GM23338 (cell line): ENCODE measurements around the gene NOPCHAP1. TPM values are rescaled to one million over a fixed set of nuclear protein-coding genes. Genes with fewer than 3 reads are reported as not detected.

Experiments used
- ATAC-seq: fragments of 200-7000 bp; cut with Tn5 transposase; 3 replicates; pipeline ENCODE4 v1.9.1; 2020
- DNase-seq: peaks from one replicate; pipeline ENCODE4 v3.0.0-alpha.2; 2015; ENCODE audit warnings: low spot score
- H2AFZ ChIP-seq: fragments of 200-600 bp; sonication (generic); 2 replicates; pipeline ENCODE4 v1.8.0; 2016; ENCODE audit warnings: antibody characterized with exemption, mild to moderate bottlenecking, moderate library complexity
- H3F3A ChIP-seq: fragments of 200-600 bp; sonication (generic); replicated peaks from 2 replicates; pipeline ENCODE4 v1.8.0; 2017; ENCODE audit warnings: antibody characterized with exemption, mixed run types, low read depth
- H3K27ac ChIP-seq: fragments of 200-600 bp; sonication (generic); 2 replicates; pipeline ENCODE4 v1.6.1; 2016; ENCODE audit warnings: low read depth
- H3K27me3 ChIP-seq: fragments of 200-600 bp; sonication (generic); 2 replicates; pipeline ENCODE4 v1.8.0; 2016; ENCODE audit warnings: mild to moderate bottlenecking, mixed run types, moderate library complexity; ENCODE audit not compliant: insufficient read depth
- H3K36me3 ChIP-seq: fragments of 200-600 bp; sonication (generic); 2 replicates; pipeline ENCODE4 v1.8.0; 2016; ENCODE audit warnings: mild to moderate bottlenecking; ENCODE audit not compliant: insufficient read depth
- H3K4me1 ChIP-seq: fragments of 200-600 bp; sonication (generic); 2 replicates; pipeline ENCODE4 v1.8.0; 2016; ENCODE audit warnings: mild to moderate bottlenecking, moderate library complexity; ENCODE audit not compliant: insufficient read depth
- H3K4me2 ChIP-seq: fragments of 200-600 bp; sonication (generic); 2 replicates; pipeline ENCODE4 v1.7.1; 2017; ENCODE audit warnings: mixed run types
- H3K4me3 ChIP-seq: fragments of 200-600 bp; sonication (generic); 2 replicates; pipeline ENCODE4 v1.6.1; 2016; ENCODE audit warnings: mixed run types
- H3K79me2 ChIP-seq: fragments of 200-600 bp; sonication (generic); replicated peaks from 2 replicates; pipeline ENCODE4 v1.8.0; 2017; ENCODE audit warnings: mild to moderate bottlenecking; ENCODE audit not compliant: insufficient read depth
- H3K9me2 ChIP-seq: fragments of 200-600 bp; sonication (generic); 2 replicates; pipeline ENCODE4 v1.8.0; 2017; ENCODE audit not compliant: insufficient read depth
- H4K20me1 ChIP-seq: fragments of 200-600 bp; sonication (generic); replicated peaks from 2 replicates; pipeline ENCODE4 v1.8.0; 2017; ENCODE audit warnings: mild to moderate bottlenecking; ENCODE audit not compliant: insufficient read depth
- H3K27ac Mint-ChIP-seq: 2 replicates; pipeline ENCODE4 v1.8.0; 2020; ENCODE audit warnings: inconsistent platforms, mild to moderate bottlenecking, moderate library complexity, mixed read lengths
- H3K27me3 Mint-ChIP-seq: 3 replicates; pipeline ENCODE4 v1.8.0; 2022; ENCODE audit warnings: low read depth, mild to moderate bottlenecking, moderate library complexity, mixed read lengths, inconsistent platforms; ENCODE audit not compliant: insufficient read depth, poor library complexity
- H3K36me3 Mint-ChIP-seq: 3 replicates; pipeline ENCODE4 v1.8.0; 2021; ENCODE audit warnings: low read depth, mild to moderate bottlenecking, inconsistent platforms, moderate library complexity, mixed read lengths
- H3K4me1 Mint-ChIP-seq: 3 replicates; pipeline ENCODE4 v1.8.0; 2020; ENCODE audit warnings: mild to moderate bottlenecking, inconsistent platforms, mixed read lengths
- H3K4me3 Mint-ChIP-seq: 3 replicates; pipeline ENCODE4 v1.8.0; 2021; ENCODE audit warnings: moderate library complexity, mild to moderate bottlenecking, inconsistent platforms, mixed read lengths
- H3K9me3 Mint-ChIP-seq: 3 replicates; pipeline ENCODE4 v1.8.0; 2020; ENCODE audit warnings: moderate library complexity, mild to moderate bottlenecking, inconsistent platforms, mixed read lengths
- CREB1 ChIP-seq: fragments of 250-450 bp; sonication (Bioruptor Pico); IDR thresholded peaks from 2 replicates; pipeline ENCODE4 v1.5.0; 2020; ENCODE audit warnings: low read depth, mild to moderate bottlenecking, moderate library complexity
- EZH2 ChIP-seq: fragments of 200-600 bp; sonication (generic); IDR thresholded peaks from one replicate; pipeline ENCODE4 v1.8.0; 2017; ENCODE audit warnings: antibody characterized with exemption, mild to moderate bottlenecking, low read depth; ENCODE audit not compliant: unreplicated experiment
- EZH2phosphoT487 ChIP-seq: fragments of 200-600 bp; sonication (generic); IDR thresholded peaks from one replicate; pipeline ENCODE4 v1.8.1; 2018; ENCODE audit warnings: antibody characterized with exemption; ENCODE audit not compliant: unreplicated experiment
- JUNB ChIP-seq: IDR thresholded peaks from one replicate; pipeline ENCODE4 v1.6.1; 2016; ENCODE audit warnings: antibody characterized with exemption; ENCODE audit not compliant: unreplicated experiment
- NANOG ChIP-seq: IDR thresholded peaks from 2 replicates; pipeline ENCODE4 v1.6.1; 2016; ENCODE audit warnings: antibody characterized with exemption, borderline replicate concordance
- POLR2AphosphoS5 ChIP-seq: IDR thresholded peaks from 2 replicates; pipeline ENCODE4 v1.6.1; 2016; ENCODE audit warnings: antibody characterized with exemption, low read depth
- STAT1 ChIP-seq: IDR thresholded peaks from one replicate; pipeline ENCODE4 v1.6.1; 2016; ENCODE audit warnings: antibody characterized with exemption; ENCODE audit not compliant: unreplicated experiment
- ZNF114 ChIP-seq: fragments of 250-450 bp; sonication (Bioruptor Pico); IDR thresholded peaks from 2 replicates; pipeline ENCODE4 v1.5.0; 2020; ENCODE audit warnings: mild to moderate bottlenecking, moderate library complexity
- ZNF331 ChIP-seq: fragments of 250-450 bp; sonication (Bioruptor Pico); IDR thresholded peaks from 2 replicates; pipeline ENCODE4 v1.5.0; 2020; ENCODE audit warnings: low read depth, mild to moderate bottlenecking, moderate library complexity
- polyA plus RNA-seq: library from polyadenylated mRNA; unstranded; fragments of >200 nt; fragmentation: Nextera tagmentation; extraction: Ambion mirVana; gene quantifications from 2 replicates; pipeline ENCODE4 v1.2.1, GENCODE V29; 2016
- total RNA-seq: library from RNA; depleted of rRNA; stranded (reverse); fragments of >200 nt; shearing (Covaris generic); gene quantifications from 2 replicates; pipeline ENCODE4 v1.2.3, GENCODE V29; 2014
- TF ChIP-seq, protein P1 (sequence below): IDR thresholded peaks from one replicate; pipeline ENCODE4 v1.6.1; 2018; ENCODE audit warnings: antibody characterized with exemption; ENCODE audit not compliant: unreplicated experiment
- TF ChIP-seq, protein P2 (sequence below), 2 experiments: fragments of 200-600 bp in 1 of 2; sonication (generic) in 1 of 2; conservative IDR thresholded peaks; 2 replicates each; pipeline versions ENCODE4 v1.5.1 to v1.6.1; 2016 to 2017; ENCODE audit warnings: antibody characterized with exemption in 2 of 2, low read depth in 2 of 2, mild to moderate bottlenecking in 2 of 2, moderate library complexity in 1 of 2
- TF ChIP-seq, protein P3 (sequence below): fragments of 250-450 bp; sonication (Bioruptor Pico); IDR thresholded peaks from 2 replicates; pipeline ENCODE4 v1.5.0; 2020; ENCODE audit warnings: mild to moderate bottlenecking, moderate library complexity
- TF ChIP-seq, protein P4 (sequence below): IDR thresholded peaks from 2 replicates; pipeline ENCODE4 v1.6.1; 2016; ENCODE audit warnings: antibody characterized with exemption

Gene NOPCHAP1
- total and polyA plus RNA-seq, 2 experiments from 2014 or later, result 14.7 to 221 TPM

DNA sequence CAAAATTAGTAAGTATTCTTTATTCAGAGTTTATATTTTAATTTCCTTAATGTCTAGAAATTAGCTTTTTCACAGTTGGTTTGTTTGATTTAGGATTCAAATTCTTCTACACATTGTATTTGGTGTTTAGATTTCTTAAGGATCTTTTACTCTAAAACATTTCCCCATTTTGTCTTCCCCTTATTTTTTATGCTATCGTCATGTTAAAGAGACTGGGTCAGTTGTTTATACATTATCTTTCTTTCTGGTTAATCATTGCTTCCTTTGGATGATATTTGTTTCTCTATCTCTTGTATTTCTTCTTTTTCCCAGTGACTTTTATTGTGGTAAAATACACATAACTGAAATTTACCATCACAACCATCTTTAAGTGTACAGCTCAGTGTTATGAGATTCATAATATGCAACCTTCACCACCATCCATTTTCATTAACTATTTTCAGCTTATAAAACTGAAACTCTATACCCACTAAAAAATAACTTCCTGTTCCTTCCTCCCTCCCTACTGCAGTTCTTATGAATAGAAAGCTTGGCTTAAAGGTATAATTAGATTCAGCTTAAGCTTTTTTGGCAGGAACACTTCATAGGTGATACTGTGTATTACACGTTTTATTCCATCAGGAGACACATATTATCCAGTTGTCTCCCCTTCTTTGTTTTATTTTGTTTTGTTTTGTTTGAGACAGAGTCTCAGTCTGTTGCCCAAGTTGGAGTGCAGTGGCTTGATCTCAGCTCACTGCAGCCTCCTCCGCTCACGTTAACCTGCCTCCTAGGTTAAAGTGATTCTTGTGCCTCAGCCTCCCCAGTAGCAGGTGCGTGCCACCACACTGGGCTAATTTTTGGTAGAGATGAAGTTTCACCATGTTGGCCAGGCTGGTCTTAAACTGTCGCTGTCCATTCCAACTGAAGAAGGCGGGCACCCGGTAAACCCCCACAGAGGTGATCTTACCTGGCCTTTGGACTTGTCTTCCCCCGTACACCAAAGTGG is 45.0 kb downstream of the NOPCHAP1 start:
- Mint-ChIP-seq H3K4me1 (no peaks in the 10 kb centered on the region), H3K36me3 (peaks cover 16% of the 10 kb centered on the region; the same call in 2 of the 3 replicates), H3K27ac (no peak overlapping the region), H3K9me3 (no peaks in the 10 kb centered on the region), H3K4me3 (no peak overlapping the region), H3K27me3 (no peaks in the 10 kb centered on the region)
- no peaks in the 10 kb centered on the region for H3K79me2 ChIP-seq
- H3K4me2 ChIP-seq, result no peak overlapping the region
- no peak for DNase-seq
- H3K27me3 ChIP-seq, result no peaks in the 10 kb centered on the region
- no peaks in the 10 kb centered on the region for H4K20me1 ChIP-seq
- ATAC-seq, result no peak
- no peaks in the 10 kb centered on the region for H3F3A ChIP-seq
- no peaks in the 10 kb centered on the region for H3K4me1 ChIP-seq
- TF ChIP-seq POLR2AphosphoS5 (no peak), EZH2phosphoT487 (no peak), STAT1 (no peak), ZNF114 (CRISPR knock-in tag) (no peak), JUNB (no peak), NANOG (no peak), CREB1 (CRISPR knock-in tag) (no peak), ZNF331 (no peak), EZH2 (no peak)
- TF ChIP-seq, protein P1, sequence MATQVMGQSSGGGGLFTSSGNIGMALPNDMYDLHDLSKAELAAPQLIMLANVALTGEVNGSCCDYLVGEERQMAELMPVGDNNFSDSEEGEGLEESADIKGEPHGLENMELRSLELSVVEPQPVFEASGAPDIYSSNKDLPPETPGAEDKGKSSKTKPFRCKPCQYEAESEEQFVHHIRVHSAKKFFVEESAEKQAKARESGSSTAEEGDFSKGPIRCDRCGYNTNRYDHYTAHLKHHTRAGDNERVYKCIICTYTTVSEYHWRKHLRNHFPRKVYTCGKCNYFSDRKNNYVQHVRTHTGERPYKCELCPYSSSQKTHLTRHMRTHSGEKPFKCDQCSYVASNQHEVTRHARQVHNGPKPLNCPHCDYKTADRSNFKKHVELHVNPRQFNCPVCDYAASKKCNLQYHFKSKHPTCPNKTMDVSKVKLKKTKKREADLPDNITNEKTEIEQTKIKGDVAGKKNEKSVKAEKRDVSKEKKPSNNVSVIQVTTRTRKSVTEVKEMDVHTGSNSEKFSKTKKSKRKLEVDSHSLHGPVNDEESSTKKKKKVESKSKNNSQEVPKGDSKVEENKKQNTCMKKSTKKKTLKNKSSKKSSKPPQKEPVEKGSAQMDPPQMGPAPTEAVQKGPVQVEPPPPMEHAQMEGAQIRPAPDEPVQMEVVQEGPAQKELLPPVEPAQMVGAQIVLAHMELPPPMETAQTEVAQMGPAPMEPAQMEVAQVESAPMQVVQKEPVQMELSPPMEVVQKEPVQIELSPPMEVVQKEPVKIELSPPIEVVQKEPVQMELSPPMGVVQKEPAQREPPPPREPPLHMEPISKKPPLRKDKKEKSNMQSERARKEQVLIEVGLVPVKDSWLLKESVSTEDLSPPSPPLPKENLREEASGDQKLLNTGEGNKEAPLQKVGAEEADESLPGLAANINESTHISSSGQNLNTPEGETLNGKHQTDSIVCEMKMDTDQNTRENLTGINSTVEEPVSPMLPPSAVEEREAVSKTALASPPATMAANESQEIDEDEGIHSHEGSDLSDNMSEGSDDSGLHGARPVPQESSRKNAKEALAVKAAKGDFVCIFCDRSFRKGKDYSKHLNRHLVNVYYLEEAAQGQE, result no peak
- TF ChIP-seq, protein P2, sequence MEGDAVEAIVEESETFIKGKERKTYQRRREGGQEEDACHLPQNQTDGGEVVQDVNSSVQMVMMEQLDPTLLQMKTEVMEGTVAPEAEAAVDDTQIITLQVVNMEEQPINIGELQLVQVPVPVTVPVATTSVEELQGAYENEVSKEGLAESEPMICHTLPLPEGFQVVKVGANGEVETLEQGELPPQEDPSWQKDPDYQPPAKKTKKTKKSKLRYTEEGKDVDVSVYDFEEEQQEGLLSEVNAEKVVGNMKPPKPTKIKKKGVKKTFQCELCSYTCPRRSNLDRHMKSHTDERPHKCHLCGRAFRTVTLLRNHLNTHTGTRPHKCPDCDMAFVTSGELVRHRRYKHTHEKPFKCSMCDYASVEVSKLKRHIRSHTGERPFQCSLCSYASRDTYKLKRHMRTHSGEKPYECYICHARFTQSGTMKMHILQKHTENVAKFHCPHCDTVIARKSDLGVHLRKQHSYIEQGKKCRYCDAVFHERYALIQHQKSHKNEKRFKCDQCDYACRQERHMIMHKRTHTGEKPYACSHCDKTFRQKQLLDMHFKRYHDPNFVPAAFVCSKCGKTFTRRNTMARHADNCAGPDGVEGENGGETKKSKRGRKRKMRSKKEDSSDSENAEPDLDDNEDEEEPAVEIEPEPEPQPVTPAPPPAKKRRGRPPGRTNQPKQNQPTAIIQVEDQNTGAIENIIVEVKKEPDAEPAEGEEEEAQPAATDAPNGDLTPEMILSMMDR (conservative IDR thresholded peaks at IDR 0.05; ENCODE audit: low read depth in 2 of 2), result no peak
- TF ChIP-seq, protein P3, sequence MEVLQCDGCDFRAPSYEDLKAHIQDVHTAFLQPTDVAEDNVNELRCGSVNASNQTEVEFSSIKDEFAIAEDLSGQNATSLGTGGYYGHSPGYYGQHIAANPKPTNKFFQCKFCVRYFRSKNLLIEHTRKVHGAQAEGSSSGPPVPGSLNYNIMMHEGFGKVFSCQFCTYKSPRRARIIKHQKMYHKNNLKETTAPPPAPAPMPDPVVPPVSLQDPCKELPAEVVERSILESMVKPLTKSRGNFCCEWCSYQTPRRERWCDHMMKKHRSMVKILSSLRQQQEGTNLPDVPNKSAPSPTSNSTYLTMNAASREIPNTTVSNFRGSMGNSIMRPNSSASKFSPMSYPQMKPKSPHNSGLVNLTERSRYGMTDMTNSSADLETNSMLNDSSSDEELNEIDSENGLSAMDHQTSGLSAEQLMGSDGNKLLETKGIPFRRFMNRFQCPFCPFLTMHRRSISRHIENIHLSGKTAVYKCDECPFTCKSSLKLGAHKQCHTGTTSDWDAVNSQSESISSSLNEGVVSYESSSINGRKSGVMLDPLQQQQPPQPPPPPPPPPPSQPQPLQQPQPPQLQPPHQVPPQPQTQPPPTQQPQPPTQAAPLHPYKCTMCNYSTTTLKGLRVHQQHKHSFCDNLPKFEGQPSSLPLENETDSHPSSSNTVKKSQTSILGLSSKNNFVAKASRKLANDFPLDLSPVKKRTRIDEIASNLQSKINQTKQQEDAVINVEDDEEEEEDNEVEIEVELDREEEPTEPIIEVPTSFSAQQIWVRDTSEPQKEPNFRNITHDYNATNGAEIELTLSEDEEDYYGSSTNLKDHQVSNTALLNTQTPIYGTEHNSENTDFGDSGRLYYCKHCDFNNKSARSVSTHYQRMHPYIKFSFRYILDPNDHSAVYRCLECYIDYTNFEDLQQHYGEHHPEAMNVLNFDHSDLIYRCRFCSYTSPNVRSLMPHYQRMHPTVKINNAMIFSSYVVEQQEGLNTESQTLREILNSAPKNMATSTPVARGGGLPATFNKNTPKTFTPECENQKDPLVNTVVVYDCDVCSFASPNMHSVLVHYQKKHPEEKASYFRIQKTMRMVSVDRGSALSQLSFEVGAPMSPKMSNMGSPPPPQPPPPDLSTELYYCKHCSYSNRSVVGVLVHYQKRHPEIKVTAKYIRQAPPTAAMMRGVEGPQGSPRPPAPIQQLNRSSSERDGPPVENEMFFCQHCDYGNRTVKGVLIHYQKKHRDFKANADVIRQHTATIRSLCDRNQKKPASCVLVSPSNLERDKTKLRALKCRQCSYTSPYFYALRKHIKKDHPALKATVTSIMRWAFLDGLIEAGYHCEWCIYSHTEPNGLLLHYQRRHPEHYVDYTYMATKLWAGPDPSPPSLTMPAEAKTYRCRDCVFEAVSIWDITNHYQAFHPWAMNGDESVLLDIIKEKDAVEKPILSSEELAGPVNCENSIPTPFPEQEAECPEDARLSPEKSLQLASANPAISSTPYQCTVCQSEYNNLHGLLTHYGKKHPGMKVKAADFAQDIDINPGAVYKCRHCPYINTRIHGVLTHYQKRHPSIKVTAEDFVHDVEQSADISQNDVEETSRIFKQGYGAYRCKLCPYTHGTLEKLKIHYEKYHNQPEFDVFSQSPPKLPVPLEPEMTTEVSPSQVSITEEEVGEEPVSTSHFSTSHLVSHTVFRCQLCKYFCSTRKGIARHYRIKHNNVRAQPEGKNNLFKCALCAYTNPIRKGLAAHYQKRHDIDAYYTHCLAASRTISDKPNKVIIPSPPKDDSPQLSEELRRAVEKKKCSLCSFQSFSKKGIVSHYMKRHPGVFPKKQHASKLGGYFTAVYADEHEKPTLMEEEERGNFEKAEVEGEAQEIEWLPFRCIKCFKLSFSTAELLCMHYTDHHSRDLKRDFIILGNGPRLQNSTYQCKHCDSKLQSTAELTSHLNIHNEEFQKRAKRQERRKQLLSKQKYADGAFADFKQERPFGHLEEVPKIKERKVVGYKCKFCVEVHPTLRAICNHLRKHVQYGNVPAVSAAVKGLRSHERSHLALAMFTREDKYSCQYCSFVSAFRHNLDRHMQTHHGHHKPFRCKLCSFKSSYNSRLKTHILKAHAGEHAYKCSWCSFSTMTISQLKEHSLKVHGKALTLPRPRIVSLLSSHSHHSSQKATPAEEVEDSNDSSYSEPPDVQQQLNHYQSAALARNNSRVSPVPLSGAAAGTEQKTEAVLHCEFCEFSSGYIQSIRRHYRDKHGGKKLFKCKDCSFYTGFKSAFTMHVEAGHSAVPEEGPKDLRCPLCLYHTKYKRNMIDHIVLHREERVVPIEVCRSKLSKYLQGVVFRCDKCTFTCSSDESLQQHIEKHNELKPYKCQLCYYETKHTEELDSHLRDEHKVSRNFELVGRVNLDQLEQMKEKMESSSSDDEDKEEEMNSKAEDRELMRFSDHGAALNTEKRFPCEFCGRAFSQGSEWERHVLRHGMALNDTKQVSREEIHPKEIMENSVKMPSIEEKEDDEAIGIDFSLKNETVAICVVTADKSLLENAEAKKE (CRISPR knock-in tag), result no peak
- TF ChIP-seq, protein P4, sequence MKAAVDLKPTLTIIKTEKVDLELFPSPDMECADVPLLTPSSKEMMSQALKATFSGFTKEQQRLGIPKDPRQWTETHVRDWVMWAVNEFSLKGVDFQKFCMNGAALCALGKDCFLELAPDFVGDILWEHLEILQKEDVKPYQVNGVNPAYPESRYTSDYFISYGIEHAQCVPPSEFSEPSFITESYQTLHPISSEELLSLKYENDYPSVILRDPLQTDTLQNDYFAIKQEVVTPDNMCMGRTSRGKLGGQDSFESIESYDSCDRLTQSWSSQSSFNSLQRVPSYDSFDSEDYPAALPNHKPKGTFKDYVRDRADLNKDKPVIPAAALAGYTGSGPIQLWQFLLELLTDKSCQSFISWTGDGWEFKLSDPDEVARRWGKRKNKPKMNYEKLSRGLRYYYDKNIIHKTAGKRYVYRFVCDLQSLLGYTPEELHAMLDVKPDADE, result no peak
- H3K27ac ChIP-seq, result no peak overlapping the region
- no peaks in the 10 kb centered on the region for H3K9me2 ChIP-seq
- H3K36me3 ChIP-seq, result no peaks in the 10 kb centered on the region
- no peak overlapping the region for H3K4me3 ChIP-seq
- H2AFZ ChIP-seq, result no peak overlapping the region
